Activated gamma-delta T cell (primary cell): ENCODE data around the gene NRXN3.

ENCODE experiments used
- DNase-seq: peaks from one replicate; lab custom pipeline; 2025; lab: John Stamatoyannopoulos, UW

The NRXN3 gene

DNA sequence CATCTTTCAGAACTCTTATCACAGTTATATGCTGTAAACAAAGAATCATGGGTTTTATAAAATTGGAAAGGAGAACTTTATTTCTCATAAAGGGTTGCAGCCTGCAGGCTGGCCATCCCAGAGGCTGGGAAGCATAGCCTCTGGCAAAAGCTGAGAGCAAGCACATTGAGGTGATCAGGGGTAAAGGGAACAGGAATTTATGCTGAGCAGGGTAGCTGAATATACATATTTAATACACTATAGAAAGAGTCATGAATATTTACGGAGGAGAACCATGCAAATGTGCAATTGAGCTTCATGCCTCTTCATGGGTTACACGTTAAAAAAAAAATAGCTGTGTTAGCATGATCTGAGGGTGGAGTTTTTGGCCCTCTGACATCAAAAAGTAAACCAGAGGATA is 653.3 kb downstream of the NRXN3 start:
- no peak for DNase-seq

DNA sequence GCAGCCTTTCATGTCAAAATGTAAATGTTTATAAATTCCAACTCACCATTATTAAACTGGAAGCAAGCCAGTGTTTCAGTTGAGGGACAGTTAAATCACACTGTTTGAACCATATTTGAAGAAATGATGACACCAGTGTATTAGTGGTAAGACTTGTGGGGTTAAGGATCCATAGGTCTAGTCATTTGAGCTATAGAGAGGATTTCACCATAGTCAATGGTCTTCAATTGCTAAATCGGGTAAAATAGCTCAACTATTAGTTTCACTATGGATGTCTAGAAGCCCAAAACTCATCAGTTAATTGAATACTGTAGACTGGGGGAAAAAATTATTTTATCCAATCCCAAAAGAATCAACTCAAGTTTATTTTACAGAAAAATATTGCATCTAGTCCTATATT is 659.1 kb downstream of the NRXN3 start:
- no peak for DNase-seq

DNA sequence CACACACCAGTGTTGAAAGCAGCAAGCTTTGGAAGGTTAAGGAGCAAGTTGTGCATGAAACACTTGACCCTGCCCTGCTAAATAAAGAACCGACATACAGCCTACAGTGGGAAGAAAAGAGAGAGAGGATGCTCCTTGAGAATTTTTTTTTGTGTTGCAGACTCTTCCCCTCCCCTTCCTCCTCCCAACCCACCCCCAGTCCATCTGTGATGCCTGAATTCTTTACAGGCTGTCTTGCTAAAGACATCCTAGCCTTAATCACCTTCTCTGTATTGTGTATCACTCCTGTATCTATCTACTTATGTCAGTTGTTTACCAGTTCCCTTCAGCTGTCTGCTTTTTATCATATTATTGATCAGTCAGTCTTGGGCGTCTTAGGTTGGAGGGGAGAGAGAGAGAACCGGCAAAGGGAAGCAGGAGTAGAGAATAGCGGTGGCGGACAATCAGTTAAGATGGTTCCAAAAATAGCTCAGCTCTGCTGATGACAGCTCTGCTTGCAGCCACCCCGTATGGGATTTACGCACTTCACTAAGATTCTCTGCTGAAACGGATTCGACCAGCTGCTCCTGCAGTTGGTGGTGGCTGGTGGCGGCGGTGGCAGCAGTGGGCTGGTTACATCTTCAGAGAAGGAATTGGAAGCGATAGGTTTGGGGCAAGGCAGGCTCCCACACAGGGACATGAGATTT is 664.7 kb downstream of the NRXN3 start:
- no peak for DNase-seq

DNA sequence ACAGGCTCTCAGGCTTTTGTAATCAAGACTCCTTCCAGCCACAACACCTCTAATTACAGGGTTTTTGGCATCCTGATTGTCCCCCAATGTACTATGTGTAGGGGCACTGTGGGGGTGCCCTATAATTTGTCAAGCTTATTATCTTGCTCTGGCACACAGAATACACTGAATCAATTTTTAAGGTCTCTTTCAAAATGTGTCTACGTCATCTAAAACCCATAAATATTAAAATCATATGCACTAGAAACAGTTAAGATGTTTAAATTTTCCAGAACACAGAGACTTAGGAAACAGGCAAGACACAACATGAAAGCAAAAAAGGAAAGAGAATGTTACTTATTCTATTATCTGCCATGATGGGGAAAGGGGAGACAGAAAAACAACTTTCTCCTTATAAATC is 665.7 kb downstream of the NRXN3 start:
- DNase-seq: no peak

DNA sequence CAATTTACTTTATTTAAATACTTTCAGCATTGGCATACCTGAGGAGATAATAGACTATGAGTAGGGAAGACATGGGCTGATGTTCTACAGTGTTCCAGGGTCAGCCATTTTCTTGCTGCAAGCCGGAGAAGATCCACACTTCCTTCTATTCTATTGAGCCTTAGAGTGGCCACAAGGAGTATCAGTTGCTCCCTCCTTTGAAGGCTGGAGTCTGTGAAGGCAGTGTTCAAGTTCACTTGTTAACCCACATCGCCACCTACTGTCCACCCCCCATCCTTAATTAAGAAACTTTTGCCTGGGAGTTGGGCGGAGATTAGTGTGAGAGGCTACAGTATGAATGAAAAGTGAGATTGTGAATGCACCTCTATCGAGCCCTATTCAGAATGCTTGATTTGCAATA is 666.6 kb downstream of the NRXN3 start:
- no peak for DNase-seq

DNA sequence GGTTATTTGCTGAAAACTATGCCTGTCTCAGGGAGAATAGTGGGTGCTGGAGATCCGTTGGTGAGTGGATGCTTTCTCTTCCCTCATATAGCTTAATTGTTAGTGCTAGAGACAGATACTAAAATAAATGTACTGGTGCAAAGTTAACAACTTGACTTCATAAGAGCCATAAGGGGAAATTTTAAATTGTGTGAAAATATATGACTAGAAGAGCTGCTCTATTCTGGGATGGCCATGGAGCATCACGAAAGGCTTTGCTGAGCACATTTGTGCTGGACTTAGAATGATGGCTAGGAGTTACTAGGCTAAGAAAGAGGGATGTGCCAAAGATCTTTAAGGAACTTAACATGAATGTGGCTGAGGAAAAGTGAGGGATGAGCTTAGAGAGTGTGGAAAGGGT is 668.8 kb downstream of the NRXN3 start:
- no peak for DNase-seq

DNA sequence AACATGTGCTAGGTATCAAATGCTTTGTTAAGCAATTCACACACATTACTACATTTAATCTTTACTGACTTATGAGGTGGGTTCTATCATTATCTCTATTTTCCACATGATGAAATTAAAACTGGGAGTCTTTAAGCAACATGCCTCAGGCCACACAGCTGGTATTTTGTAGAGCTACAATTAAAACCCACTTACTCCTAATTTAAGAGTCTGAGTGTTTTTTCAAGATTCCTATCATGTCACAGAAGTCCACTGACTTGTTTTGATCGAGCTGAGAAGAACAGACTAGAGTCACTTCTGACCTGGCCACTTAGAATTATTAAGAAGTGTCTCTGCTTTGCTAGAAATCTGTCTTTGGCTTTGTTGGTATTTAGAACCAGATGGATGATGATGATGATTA is 670.7 kb downstream of the NRXN3 start:
- no peak for DNase-seq

DNA sequence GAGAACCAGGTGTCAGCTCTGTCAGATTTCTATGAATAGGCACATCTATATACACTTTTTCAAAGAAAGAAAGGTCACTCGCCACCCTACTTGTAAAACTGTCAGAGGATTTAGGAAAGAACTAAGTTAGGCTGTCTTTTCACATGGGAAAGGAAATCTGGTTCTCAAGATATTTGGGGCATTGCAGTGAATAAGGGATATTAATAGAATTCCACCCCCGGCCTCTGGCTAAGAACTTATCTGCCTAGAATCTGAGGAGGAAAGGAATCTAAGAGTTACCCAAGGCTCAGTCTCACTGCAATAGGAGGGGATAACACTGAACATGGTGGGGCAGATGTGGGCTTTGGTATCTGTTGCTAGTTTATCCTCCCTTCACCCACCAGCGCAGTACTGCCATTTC is 677.6 kb downstream of the NRXN3 start:
- no peak for DNase-seq

DNA sequence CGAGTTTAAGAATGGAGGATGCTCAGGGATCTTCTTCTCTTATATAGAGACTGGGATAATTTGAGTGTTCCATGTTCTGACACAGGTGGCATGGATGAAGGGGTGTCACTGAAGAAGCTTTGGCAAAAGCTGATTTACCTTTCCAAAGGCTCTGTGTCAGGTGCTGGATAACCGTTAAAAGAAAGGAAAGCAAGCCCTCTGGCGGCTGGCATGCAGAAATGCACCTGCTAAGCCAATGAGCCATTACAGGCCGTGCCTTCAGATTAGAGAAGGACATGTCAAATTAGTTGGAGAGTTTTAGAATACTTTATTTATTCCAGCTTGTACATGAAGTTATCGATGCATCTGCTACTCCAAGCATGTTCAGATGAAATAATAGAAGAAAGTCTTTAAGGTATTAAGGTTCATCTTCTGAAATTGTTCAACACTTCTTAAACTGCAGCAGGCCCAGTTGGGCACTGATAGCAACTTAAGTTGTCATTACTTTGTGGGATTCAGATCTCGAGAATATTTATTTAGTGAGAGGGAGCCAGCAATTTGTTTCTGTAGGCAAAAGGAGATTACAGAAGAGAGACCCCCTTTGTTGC is 678.2 kb downstream of the NRXN3 start:
- DNase-seq: no peak

DNA sequence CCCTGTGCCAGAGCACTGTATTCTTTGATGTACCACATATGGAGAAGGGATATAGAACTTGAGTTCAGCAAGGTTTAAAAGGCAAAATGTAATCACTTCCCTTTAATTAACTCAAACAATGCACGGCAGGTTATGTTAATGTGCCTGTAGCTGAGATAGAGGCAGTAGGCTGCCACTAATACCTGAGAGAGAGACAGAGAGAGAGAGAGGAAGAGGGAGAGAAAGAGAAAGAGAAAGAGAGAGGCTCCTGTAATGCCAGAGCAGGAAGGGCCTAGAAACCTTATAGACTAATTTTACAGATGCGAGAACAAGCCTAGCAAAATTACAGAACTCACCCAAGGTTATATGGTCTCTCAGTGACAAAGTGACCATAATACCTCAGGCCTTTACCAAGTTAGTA is 679.8 kb downstream of the NRXN3 start:
- DNase-seq: no peak

DNA sequence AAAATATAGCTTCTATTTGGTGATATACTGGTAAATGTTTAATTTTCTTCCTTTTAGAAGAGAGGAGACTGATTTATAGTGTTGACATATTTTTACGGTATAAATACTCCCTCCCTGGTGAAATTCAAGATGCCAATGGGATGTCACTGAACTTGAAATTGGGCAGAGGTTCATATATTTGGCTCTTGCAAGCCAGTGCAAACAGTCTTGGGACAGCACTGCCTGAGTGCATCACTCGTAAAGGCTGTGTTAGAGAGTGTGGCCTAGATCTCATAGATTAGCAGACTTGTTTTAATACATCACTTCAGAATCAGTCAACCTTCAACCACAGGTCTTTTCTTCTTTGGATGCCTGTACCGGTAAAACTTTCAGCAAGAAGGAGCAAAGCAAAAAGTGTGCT is 681.0 kb downstream of the NRXN3 start:
- DNase-seq: no peak

DNA sequence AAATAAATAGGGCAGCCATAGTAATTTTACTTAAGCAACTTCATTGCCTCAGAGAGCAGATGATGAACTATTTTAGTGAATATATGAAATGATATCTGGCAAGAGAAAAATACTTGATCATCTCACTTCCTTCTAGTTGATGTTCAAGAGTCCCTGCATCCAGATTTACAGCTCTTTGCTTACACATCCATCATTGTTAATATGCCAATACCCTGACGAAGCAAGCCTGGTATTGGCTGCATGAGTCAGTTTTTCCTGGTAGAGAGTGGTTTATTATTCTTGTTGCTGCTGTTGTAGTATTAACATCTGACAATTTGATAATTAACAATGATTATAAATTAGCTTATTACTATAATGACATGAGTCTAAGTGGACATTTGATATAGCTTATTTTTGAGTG is 681.9 kb downstream of the NRXN3 start:
- no peak for DNase-seq

DNA sequence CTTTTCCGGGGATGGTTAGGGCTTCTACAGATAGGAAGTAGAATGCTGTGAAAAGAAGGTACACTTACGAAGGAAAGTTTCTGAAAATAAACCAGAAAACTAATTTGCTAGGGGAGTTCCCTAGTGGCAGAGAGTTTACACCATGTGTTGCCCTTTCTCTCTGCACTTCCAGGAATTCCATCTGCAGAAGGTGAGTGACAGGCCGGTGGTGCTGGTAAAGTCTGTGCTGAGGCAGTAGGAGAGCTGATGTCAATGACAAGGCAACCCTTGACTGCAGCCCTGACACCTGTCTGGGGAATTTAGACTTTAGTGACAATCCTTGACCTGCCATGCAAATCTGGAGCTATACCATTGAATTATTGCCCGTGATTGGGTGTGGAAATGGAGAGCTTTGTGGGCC is 687.8 kb downstream of the NRXN3 start:
- no peak for DNase-seq

DNA sequence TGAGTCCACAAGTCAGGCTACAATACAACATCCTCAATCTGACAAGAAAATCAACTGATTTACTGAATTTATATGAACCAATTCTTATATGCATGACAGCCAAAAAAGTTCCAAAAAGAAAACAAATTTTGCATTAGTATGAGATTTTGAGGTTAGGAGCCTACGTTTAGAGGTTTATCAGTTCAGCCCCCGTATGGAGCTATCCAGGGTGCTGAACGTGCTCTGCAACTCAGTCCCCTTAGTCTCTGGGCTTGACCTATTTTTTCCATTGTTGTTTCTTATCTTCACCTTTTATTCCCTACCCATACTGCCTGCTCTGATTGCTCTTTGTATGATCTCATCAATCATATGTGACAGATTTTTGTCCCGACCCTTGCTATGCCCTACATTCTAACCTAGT is 693.0 kb downstream of the NRXN3 start:
- DNase-seq: no peak

DNA sequence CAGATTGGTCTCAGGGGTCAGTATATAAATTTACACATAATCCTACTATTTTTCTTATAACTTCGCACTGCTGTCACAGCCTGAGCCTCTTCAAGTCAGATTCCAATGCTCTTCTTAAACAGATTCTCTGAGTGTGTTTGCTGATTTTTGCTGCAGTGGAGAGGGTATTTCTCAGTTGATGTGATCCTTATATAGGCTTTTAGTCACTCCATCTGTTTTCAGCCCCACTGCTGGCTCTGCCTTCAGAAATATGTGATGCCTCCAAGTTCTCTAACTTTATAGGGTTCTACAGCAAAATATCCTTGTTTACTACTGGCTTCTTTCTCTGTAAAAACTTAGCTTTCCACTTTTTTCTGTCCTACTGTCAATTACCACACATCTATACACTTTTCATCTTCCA is 702.7 kb downstream of the NRXN3 start:
- no peak for DNase-seq

DNA sequence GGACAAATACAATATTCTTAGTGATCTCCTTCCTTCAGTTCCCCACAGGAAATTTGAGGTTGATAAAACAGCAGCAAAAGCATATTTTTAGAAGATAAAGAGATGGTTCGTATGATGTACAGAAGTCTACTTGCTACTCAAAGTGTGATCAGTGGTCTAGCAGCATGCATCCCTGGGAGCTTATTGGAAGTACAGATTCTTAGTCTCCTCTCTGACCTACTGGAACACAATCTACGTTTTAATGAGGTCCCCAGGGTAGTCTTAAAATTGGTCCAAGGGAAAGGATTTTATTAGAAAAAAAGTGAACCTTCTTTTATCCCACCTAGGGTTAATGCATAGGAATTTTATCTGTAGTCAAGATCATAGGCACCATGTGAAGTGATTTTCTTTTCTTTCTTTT is 703.4 kb downstream of the NRXN3 start:
- no peak for DNase-seq

DNA sequence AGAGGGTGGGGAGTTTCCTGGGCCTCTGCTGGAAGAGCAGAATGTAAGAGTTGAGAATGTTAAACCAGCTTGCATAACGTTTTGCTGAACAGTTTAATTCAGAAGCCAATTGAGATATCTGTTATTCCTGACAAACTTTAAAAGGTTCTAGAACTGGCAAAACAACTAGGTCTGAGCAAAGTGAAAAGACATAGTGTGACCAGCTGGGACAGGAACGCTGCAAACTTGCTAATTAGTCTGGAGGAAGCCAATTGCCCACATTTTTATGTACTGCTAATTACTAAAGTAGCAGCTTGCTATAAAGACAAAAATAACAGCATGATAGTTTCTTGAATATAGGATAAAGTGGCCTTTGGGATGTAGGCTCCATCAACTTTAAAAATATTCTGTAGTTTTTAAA is 704.9 kb downstream of the NRXN3 start:
- DNase-seq: no peak

DNA sequence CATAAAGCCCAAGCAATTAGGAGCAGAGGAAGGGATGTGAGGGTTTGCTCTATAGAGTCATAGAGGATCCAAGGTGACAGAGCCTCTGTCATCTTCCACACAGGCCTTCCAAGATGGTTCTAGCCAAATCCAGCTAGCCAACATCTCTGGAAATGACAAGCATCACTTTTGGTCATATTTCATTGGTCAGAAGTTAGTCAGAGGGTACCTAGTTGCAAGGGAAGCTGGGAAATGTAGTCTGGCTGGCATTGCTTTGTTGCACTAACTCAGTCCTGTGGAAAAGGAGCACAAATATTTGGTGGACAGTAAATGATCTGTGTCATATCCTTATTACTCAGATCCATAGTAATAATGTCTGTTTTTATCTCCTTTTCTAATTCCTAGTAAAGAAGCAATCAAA is 715.7 kb downstream of the NRXN3 start:
- DNase-seq: no peak

DNA sequence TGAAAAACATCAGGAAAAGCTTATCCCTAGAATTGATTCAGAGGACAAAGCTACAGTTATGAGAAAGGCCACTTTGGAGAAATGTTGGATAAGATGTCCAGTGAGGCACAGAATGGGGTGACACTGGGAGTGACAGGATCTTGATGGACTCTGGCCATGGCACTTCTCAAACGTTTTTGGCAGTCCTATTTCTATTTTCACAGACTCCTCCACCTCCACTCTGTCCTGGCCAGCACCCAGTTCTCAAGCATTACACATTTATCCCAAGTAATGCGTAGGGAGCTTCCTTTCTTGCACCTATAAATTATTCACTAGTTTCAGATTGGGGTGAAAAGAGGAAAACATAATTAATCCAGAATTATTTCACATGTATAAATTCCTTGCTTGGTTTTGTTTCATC is 727.3 kb downstream of the NRXN3 start:
- DNase-seq: no peak

DNA sequence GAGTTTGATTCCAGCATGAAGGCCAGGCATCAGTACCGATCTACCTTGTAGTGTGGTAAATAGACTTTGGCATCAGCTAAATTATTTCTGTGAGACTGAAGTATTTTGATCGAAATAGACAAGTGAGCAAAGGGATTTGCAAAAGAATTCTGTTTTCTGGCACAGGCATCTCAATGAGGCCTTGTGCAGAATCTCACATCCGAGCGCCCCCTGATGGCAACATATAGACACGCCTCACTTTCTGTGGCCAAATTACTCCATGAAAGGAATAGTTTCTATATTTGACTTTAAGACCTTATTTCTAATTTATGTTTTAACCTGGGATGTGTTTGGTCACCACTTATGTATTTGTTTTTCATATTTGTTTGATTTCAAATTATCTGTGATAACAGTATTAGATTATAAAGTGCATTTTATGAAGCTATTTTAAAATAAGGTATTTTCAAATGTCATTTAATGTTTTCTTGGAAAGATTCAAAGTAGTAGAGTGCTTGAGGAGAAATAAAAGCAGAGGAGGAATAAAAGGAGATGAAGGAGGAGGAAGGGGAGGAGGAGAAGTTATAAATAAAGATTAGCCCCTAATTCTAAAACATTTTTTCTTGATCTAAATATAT is 731.9 kb downstream of the NRXN3 start:
- DNase-seq: no peak

DNA sequence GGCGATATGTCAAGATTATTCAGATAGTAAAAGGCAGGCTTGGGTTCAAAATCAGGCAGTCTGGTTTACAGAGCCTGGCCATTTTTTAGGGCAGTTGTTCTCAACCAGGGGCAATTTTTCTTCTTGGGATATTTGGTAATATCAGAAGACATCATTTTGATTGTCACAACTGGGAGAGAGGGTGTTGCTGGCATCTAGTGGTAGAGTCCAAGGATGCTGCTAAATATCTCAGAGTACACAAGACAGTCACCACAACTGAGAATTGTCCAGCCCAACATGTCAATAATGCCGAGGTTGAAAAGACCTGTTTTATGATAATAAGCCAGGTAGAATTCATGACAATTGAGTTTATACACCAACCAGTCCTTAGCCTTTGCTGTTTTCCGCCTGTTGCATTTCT is 733.9 kb downstream of the NRXN3 start:
- no peak for DNase-seq

DNA sequence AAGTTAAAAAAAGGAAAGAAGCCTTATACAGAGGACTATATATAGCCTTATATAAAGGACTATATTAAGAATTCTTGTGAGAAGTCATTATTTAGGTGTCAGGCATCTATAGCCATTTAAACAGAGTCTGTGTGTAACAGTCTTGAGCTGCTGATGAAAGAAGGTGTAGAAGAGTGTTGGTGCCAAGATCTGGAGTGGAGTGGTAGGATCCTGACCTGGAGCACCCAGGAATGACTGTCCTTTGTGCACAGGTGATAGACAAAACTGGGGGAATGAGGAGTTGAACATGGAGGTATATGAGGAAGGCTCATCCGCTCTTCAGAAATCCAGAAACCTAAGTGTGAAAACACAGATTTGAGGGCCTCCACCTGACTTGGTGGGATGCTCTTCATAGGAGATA is 747.3 kb downstream of the NRXN3 start:
- DNase-seq: no peak

DNA sequence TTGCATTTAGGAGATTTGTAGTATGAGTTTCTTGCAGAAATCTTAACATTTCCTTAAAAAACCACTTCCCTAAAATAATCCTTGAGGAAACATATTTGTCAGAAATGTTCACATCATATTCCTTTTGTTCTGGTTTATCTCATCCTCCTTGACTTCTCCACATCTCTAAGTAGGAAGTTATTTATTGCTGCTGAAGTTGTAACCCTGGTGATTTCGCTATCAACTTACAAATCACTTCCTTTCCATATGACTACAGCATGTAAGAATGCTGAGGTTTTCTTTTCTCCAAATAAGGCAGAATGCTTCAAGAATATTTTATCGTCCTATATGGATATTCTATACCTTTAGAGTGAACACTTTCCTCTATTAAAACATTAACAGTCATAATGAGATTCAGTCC is 751.7 kb downstream of the NRXN3 start:
- DNase-seq: no peak

DNA sequence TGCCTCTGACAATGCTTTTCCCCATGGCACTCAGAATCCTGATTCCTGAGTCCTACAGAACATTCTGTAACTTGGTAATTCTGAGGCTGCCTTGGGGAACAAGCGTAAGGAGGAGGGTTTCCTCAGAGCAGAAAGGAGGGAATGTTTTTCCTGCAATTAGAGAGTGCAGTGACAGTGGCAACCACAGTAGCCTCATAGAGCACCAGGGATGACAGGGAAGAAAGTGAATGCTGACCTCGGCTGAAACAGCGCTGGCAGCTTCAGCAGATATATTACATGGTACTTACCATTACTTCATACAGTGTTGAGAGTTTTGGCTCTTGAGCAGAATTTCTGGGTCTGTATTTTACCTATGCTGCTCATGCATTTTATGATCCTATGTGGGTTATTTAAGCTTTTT is 757.1 kb downstream of the NRXN3 start:
- DNase-seq: no peak
